Suprapubic skin (tissue), 3 donors: ENCODE data around the gene ALDH1L1.

Experiments used
- POLR2A ChIP-seq, 2 donors: fragments of 450-650 bp; IDR thresholded peaks; one replicate each; pipeline ENCODE4 v1.6.1; 2017; ENCODE audit warnings: antibody characterized with exemption in 2 of 2, mild to moderate bottlenecking in 2 of 2, moderate library complexity in 2 of 2
- TF ChIP-seq, protein P1 (sequence below), 2 donors: fragments of 200-600 bp in 1 of 2; fragments of 450-650 bp in 1 of 2; sonication (generic) in 1 of 2; IDR thresholded peaks; one replicate each; pipeline ENCODE4 v1.5.1; 2016 to 2019; ENCODE audit warnings: antibody characterized with exemption in 2 of 2, mild to moderate bottlenecking in 1 of 2, moderate library complexity in 1 of 2

GRCh38 chr3:126110431-126111125 lies 69.8 kb downstream of the ALDH1L1 start:
- TF ChIP-seq, protein P1, sequence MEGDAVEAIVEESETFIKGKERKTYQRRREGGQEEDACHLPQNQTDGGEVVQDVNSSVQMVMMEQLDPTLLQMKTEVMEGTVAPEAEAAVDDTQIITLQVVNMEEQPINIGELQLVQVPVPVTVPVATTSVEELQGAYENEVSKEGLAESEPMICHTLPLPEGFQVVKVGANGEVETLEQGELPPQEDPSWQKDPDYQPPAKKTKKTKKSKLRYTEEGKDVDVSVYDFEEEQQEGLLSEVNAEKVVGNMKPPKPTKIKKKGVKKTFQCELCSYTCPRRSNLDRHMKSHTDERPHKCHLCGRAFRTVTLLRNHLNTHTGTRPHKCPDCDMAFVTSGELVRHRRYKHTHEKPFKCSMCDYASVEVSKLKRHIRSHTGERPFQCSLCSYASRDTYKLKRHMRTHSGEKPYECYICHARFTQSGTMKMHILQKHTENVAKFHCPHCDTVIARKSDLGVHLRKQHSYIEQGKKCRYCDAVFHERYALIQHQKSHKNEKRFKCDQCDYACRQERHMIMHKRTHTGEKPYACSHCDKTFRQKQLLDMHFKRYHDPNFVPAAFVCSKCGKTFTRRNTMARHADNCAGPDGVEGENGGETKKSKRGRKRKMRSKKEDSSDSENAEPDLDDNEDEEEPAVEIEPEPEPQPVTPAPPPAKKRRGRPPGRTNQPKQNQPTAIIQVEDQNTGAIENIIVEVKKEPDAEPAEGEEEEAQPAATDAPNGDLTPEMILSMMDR (IDR thresholded peaks at IDR 0.05): no peak
- TF ChIP-seq POLR2A (IDR thresholded peaks at IDR 0.05): no peak
